Neural progenitor cell (in vitro differentiated cells): ENCODE measurements around the gene ATP7B.

Experiments used
- CTCF ChIP-seq: fragments of 200-600 bp; sonication (generic); IDR thresholded peaks from 2 replicates; pipeline ENCODE4 v1.5.1; 2017; ENCODE audit warnings: antibody characterized with exemption, mild to moderate bottlenecking
- EZH2 ChIP-seq: fragments of 200-600 bp; sonication (generic); IDR thresholded peaks from 2 replicates; pipeline ENCODE4 v1.6.1; 2017; ENCODE audit warnings: antibody characterized with exemption, mild to moderate bottlenecking, moderate library complexity
- EZH2phosphoT487 ChIP-seq: fragments of 200-600 bp; sonication (generic); IDR thresholded peaks from 2 replicates; pipeline ENCODE4 v1.6.1; 2017; ENCODE audit warnings: antibody characterized with exemption

GRCh38 chr13:51935326-51936171 is 75.7 kb downstream of the ATP7B start:
- TF ChIP-seq CTCF (peak; percentile 58), EZH2 (no peak), EZH2phosphoT487 (no peak)
